Testis (tissue), 2 donors: ENCODE measurements around the gene STYXL2.

ENCODE experiments used
- CTCF ChIP-seq, 3 experiments: fragments of 450-650 bp in 2 of 3; fragments of 200-600 bp in 1 of 3; sonication (generic) in 1 of 3; IDR thresholded peaks; one replicate each; pipeline ENCODE4 v1.5.1; 2016 to 2019; ENCODE audit warnings: antibody characterized with exemption in 3 of 3, mild to moderate bottlenecking in 2 of 3, moderate library complexity in 1 of 3
- POLR2A ChIP-seq: fragments of 450-650 bp; IDR thresholded peaks from one replicate; pipeline ENCODE4 v1.6.1; 2017; ENCODE audit warnings: antibody characterized with exemption, mild to moderate bottlenecking, moderate library complexity

GRCh38 chr1:167136191-167136614 lies 42.3 kb downstream of the STYXL2 start:
- no peak for TF ChIP-seq CTCF (IDR thresholded peaks at IDR 0.05)
- TF ChIP-seq POLR2A, result no peak
